H1 (cell line): ENCODE data around the gene KBTBD13. TPM values are rescaled to one million over a fixed set of nuclear protein-coding genes. Genes with fewer than 3 reads are reported as not detected.

Source experiments
- CTCF ChIP-seq, 3 experiments: IDR thresholded peaks; 1 replicate in 2 of 3; 2 replicates in 1 of 3; pipeline versions ENCODE4 v1.5.1 to v1.6.1; 2011; ENCODE audit warnings: low read length in 3 of 3, mild to moderate bottlenecking in 3 of 3, inconsistent platforms in 2 of 3, low read depth in 1 of 3, moderate library complexity in 1 of 3; ENCODE audit not compliant: insufficient read depth in 1 of 3; ENCODE audit errors: control extremely low read depth in 1 of 3
- RAD21 ChIP-seq, 2 experiments: IDR thresholded peaks in 1 of 2; conservative IDR thresholded peaks in 1 of 2; 2 replicates each; pipeline ENCODE4 v1.6.1; 2011; ENCODE audit warnings: low read depth in 2 of 2, low read length in 2 of 2, improper control_type of control experiment in 1 of 2, inconsistent platforms in 1 of 2, mild to moderate bottlenecking in 1 of 2, moderate library complexity in 1 of 2
- SP2 ChIP-seq: IDR thresholded peaks from 2 replicates; pipeline ENCODE4 v1.6.1; 2012; ENCODE audit warnings: mild to moderate bottlenecking, low read length, inconsistent platforms
- TCF12 ChIP-seq: IDR thresholded peaks from 2 replicates; pipeline ENCODE4 v1.6.1; 2011; ENCODE audit warnings: low read depth, mild to moderate bottlenecking, low read length
- polyA plus RNA-seq, 7 experiments: library from polyadenylated mRNA; depleted of rRNA in 3 of 7; stranded (reverse) in 5 of 7; unstranded in 2 of 7; fragments of >200 nt in 5 of 7; fragments of 200-250 nt in 2 of 7; gene quantifications; 1 replicate in 5 of 7; 2 replicates in 1 of 7; 4 replicates in 1 of 7; pipeline versions ENCODE4 v1.2.1 to v1.2.3, GENCODE V29; 2011 to 2013; ENCODE audit warnings: missing spikeins in 2 of 7, mixed read lengths in 2 of 7
- total RNA-seq: library from RNA; stranded (reverse); fragmentation: NEBNext Ultra II Directional; extraction: Animal tissue kit (Norgen Biotek cat#: 25700); gene quantifications from 2 replicates; pipeline ENCODE4 v1.2.1, GENCODE V29; 2021

KBTBD13 gene
- total and polyA plus RNA-seq, 2 of the 8 experiments (the other 6 are each of a cell fraction or from before 2014, with no cell fraction given), result not detected

GRCh38 chr15:65085990-65086679 is 9.6 kb downstream of the KBTBD13 start (continued):
- TF ChIP-seq CTCF (IDR thresholded peaks at IDR 0.05; ENCODE audit: control extremely low read depth in 1 of 3, insufficient read depth in 1 of 3, low read depth in 1 of 3, low read length in 3 of 3) (peak; percentile 68 to 87 (median 82)), RAD21 (IDR thresholded peaks at IDR 0.05 in 1 of 2, conservative IDR thresholded peaks at IDR 0.05 in 1 of 2; ENCODE audit: low read depth in 2 of 2, low read length in 2 of 2) (peak; percentile 47 to 62), TCF12 (no peak), SP2 (no peak)
